A549 (cell line): ENCODE measurements around the gene ITGB3.

ENCODE experiments used
- BHLHE40 ChIP-seq: IDR thresholded peaks from 2 replicates; pipeline ENCODE4 v1.6.1; 2012; ENCODE audit warnings: low read depth, low read length, inconsistent platforms
- CHD4 ChIP-seq: fragments of 200-600 bp; sonication (generic); IDR thresholded peaks from 2 replicates; pipeline ENCODE4 v1.6.1; 2016; ENCODE audit warnings: antibody characterized with exemption, mild to moderate bottlenecking, borderline replicate concordance
- EP300 ChIP-seq, 2 experiments: fragments of >200 bp; sonication (Bioruptor Twin); formaldehyde crosslinking; IDR thresholded peaks; 2 replicates in 1 of 2; 3 replicates in 1 of 2; pipeline ENCODE4 v1.6.1; 2016 to 2017
- MAX ChIP-seq: IDR thresholded peaks from 2 replicates; pipeline ENCODE4 v1.6.1; 2012
- NR3C1 ChIP-seq: fragments of >200 bp; sonication (Bioruptor Twin); formaldehyde crosslinking; IDR thresholded peaks from 3 replicates; pipeline ENCODE4 v1.6.1; 2017
- POLR2A ChIP-seq: IDR thresholded peaks from 2 replicates; pipeline ENCODE4 v1.6.1; 2012; ENCODE audit warnings: mild to moderate bottlenecking, low read length
- RARB ChIP-seq: fragments of 250-450 bp; sonication (Bioruptor Pico); IDR thresholded peaks from 2 replicates; pipeline ENCODE4 v1.8.0; 2021; ENCODE audit warnings: mild to moderate bottlenecking, moderate library complexity
- RFX5 ChIP-seq: fragments of 450-650 bp; IDR thresholded peaks from 2 replicates; pipeline ENCODE4 v1.7.1; 2014; ENCODE audit warnings: antibody characterized with exemption, mild to moderate bottlenecking, moderate library complexity
- TF ChIP-seq, protein P1 (sequence below): fragments of 450-650 bp; IDR thresholded peaks from 2 replicates; pipeline ENCODE4 v1.6.1; 2014; ENCODE audit warnings: antibody characterized with exemption
- TF ChIP-seq, protein P2 (sequence below): fragments of >200 bp; sonication (Bioruptor Twin); formaldehyde crosslinking; IDR thresholded peaks from 3 replicates; pipeline ENCODE4 v1.5.1; 2016

DNA sequence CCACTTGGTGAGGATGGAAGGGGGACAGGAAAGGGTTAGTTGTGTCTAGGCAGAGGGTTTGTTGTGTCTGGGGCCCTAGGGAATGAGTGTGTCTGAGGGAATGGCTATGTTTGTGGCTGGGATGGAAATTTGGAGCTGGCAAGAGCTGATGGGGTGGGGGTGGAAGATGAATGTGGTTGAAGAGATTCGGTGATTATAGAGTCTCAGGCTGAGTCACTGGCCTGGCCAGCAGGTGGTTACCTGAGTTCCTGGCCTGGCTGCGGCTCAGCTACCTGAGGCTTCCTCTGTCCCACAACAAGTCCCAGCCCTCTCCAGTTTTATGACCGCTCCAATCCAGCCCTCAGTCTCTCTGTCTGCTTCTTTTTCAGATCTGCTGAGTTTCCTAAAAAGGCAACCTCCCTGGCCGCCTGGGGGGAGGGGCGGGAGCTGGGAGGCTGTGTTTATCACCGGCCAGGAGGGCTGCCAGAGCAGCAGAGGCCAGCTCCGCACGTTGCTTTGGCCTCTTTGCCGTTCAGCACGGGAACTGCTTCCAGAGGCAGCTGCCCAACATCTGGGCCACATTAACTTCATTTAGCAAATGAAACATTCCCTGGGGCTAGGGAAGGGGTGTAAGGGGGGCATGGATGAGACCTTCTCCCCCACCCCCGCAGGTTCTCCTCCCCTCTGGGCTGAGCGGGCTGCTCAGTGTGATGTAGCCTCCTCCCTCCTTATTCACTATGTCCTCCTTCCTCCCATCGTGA is 21.8 kb downstream of the ITGB3 start:
- TF ChIP-seq POLR2A (no peak), NR3C1 (no peak), RARB (CRISPR knock-in tag) (no peak), CHD4 (no peak), RFX5 (no peak), EP300 (IDR thresholded peaks at IDR 0.05) (no peak), BHLHE40 (no peak), MAX (no peak)
- TF ChIP-seq, protein P1, sequence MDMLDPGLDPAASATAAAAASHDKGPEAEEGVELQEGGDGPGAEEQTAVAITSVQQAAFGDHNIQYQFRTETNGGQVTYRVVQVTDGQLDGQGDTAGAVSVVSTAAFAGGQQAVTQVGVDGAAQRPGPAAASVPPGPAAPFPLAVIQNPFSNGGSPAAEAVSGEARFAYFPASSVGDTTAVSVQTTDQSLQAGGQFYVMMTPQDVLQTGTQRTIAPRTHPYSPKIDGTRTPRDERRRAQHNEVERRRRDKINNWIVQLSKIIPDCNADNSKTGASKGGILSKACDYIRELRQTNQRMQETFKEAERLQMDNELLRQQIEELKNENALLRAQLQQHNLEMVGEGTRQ, result no peak
- TF ChIP-seq, protein P2, sequence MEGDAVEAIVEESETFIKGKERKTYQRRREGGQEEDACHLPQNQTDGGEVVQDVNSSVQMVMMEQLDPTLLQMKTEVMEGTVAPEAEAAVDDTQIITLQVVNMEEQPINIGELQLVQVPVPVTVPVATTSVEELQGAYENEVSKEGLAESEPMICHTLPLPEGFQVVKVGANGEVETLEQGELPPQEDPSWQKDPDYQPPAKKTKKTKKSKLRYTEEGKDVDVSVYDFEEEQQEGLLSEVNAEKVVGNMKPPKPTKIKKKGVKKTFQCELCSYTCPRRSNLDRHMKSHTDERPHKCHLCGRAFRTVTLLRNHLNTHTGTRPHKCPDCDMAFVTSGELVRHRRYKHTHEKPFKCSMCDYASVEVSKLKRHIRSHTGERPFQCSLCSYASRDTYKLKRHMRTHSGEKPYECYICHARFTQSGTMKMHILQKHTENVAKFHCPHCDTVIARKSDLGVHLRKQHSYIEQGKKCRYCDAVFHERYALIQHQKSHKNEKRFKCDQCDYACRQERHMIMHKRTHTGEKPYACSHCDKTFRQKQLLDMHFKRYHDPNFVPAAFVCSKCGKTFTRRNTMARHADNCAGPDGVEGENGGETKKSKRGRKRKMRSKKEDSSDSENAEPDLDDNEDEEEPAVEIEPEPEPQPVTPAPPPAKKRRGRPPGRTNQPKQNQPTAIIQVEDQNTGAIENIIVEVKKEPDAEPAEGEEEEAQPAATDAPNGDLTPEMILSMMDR, result no peak
